GM12878 (cell line): ENCODE measurements around the gene CACNA2D2. TPM values are rescaled to one million over a fixed set of nuclear protein-coding genes. Genes with fewer than 3 reads are reported as not detected.

Experiments used
- ATAC-seq: fragments of 200-7000 bp; cut with Tn5 transposase; 3 replicates; pipeline ENCODE4 v1.9.1; 2020; ENCODE audit warnings: mild to moderate bottlenecking, moderate library complexity
- BruUV-seq: library from RNA; stranded (reverse); fragments of 400-500 nt; replicated peaks from 2 replicates; lab custom pipeline; 2021; lab: Mats Ljungman, UMichigan
- CTCF ChIA-PET: fragments of 300-600 bp; sonication (Branson Sonifier 250); formaldehyde crosslinking; extraction: SDS; loops from one replicate; lab custom pipeline; 2021; ENCODE audit warnings: inconsistent platforms; lab: Yijun Ruan, JAX
- POLR2A ChIA-PET: fragments of 350-600 bp; formaldehyde crosslinking; extraction: SDS; loops from one replicate; lab custom pipeline; 2021; ENCODE audit warnings: inconsistent platforms; lab: Charles Lee
- RAD21 ChIA-PET: fragments of 300-600 bp; sonication (Branson Sonifier 250); formaldehyde crosslinking; loops from one replicate; lab custom pipeline; 2023; ENCODE audit warnings: antibody characterized with exemption; ENCODE audit not compliant: unreplicated experiment; lab: Charles Lee
- SMC1A ChIA-PET: fragments of 300-600 bp; sonication (Branson Sonifier 250); formaldehyde crosslinking; loops from one replicate; lab custom pipeline; 2023; ENCODE audit not compliant: unreplicated experiment, uncharacterized antibody; lab: Charles Lee
- DNase-seq: peaks from one replicate; pipeline ENCODE4 v3.0.0-alpha.2; 2011; ENCODE audit warnings: low read depth, low spot score
- FAIRE-seq: peaks from 3 replicates; lab custom pipeline; 2011; peaks lifted over from hg19 to GRCh38; lab: Jason Lieb, UNC
- H2AFZ ChIP-seq: 2 replicates; pipeline ENCODE4 v1.6.0; 2011; ENCODE audit warnings: low read depth, low read length, control low read depth; ENCODE audit not compliant: control insufficient read depth
- H3K27ac ChIP-seq: 2 replicates; pipeline ENCODE4 v1.5.1; 2011; ENCODE audit warnings: control low read depth; ENCODE audit not compliant: control insufficient read depth, insufficient read depth
- H3K27me3 ChIP-seq, 2 experiments: replicated peaks in 1 of 2; 2 replicates each; pipeline versions ENCODE4 v1.6.0 to v1.6.1; 2011; ENCODE audit warnings: low read length in 1 of 2; ENCODE audit not compliant: control insufficient read depth in 2 of 2, insufficient read depth in 2 of 2
- H3K36me3 ChIP-seq, 2 experiments: 2 replicates each; pipeline ENCODE4 v1.5.1; 2011; ENCODE audit warnings: low read length in 1 of 2; ENCODE audit not compliant: control insufficient read depth in 2 of 2, insufficient read depth in 2 of 2
- H3K4me1 ChIP-seq: 2 replicates; pipeline ENCODE4 v1.6.1; 2011; ENCODE audit warnings: mild to moderate bottlenecking, low read length, moderate library complexity, mixed read lengths; ENCODE audit not compliant: control insufficient read depth, insufficient read depth
- H3K4me2 ChIP-seq: 2 replicates; pipeline ENCODE4 v1.6.0; 2011; ENCODE audit warnings: control low read depth; ENCODE audit not compliant: control insufficient read depth, insufficient read depth
- H3K4me3 ChIP-seq: fragments of 200-600 bp; sonication (generic); 2 replicates; pipeline ENCODE4 v1.5.1; 2016
- H3K79me2 ChIP-seq: 2 replicates; pipeline ENCODE4 v1.6.0; 2011; ENCODE audit warnings: low read length; ENCODE audit not compliant: control insufficient read depth, insufficient read depth
- H3K9ac ChIP-seq: 2 replicates; pipeline ENCODE4 v1.8.0; 2011; ENCODE audit warnings: low read length, control low read depth, mixed read lengths; ENCODE audit not compliant: control insufficient read depth, insufficient read depth
- H3K9me3 ChIP-seq: replicated peaks from 3 replicates; pipeline ENCODE4 v1.5.1; 2011; ENCODE audit warnings: mild to moderate bottlenecking, low read length; ENCODE audit not compliant: control insufficient read depth, insufficient read depth
- H4K20me1 ChIP-seq: 2 replicates; pipeline ENCODE4 v1.6.0; 2011; ENCODE audit not compliant: control insufficient read depth, insufficient read depth
- BCL11A ChIP-seq: IDR thresholded peaks from 2 replicates; pipeline ENCODE4 v1.6.1; 2011; ENCODE audit warnings: low read depth, low read length
- EP300 ChIP-seq, 2 experiments: fragments of 150-350 bp in 1 of 2; IDR thresholded peaks; 2 replicates each; pipeline ENCODE4 v1.6.1; 2011 to 2012; ENCODE audit warnings: low read depth in 2 of 2, low read length in 2 of 2, borderline replicate concordance in 1 of 2, improper control_type of control experiment in 1 of 2, inconsistent platforms in 1 of 2; ENCODE audit not compliant: control insufficient read depth in 1 of 2
- IRF3 ChIP-seq: fragments of 450-650 bp; IDR thresholded peaks from 2 replicates; pipeline ENCODE4 v1.6.1; 2014; ENCODE audit warnings: mild to moderate bottlenecking
- NR2F1 ChIP-seq: fragments of 450-650 bp; conservative IDR thresholded peaks from 2 replicates; pipeline ENCODE4 v1.6.1; 2017; ENCODE audit warnings: mild to moderate bottlenecking
- PKNOX1 ChIP-seq: fragments of 450-650 bp; IDR thresholded peaks from 2 replicates; pipeline ENCODE4 v1.6.1; 2016; ENCODE audit warnings: mild to moderate bottlenecking
- SIN3A ChIP-seq: IDR thresholded peaks from 2 replicates; pipeline ENCODE4 v1.6.1; 2012; ENCODE audit warnings: low read depth, low read length, improper control_type of control experiment
- SMC3 ChIP-seq: IDR thresholded peaks from 2 replicates; pipeline ENCODE4 v1.6.1; 2011; ENCODE audit warnings: low read length, improper control_type of control experiment, borderline replicate concordance
- TCF7 ChIP-seq: IDR thresholded peaks from 2 replicates; pipeline ENCODE4 v1.6.1; 2014; ENCODE audit warnings: antibody characterized with exemption, borderline replicate concordance
- ZNF217 ChIP-seq: fragments of 450-650 bp; IDR thresholded peaks from 2 replicates; pipeline ENCODE4 v1.6.1; 2017; ENCODE audit warnings: antibody characterized with exemption, mild to moderate bottlenecking
- ZNF24 ChIP-seq: fragments of 450-650 bp; IDR thresholded peaks from 2 replicates; pipeline ENCODE4 v1.6.1; 2017; ENCODE audit warnings: antibody characterized with exemption, mild to moderate bottlenecking
- ZNF687 ChIP-seq: fragments of 450-650 bp; IDR thresholded peaks from 2 replicates; pipeline ENCODE4 v1.6.1; 2017; ENCODE audit warnings: mild to moderate bottlenecking, moderate library complexity
- WGBS: methylation state at CpG from one replicate; pipeline ENCODE4 v1.1.6; 2016; ENCODE audit warnings: low lambda C conversion rate; ENCODE audit not compliant: insufficient replicate concordance, insufficient coverage; ENCODE audit errors: missing lambda C conversion rate; 5-methylcytosine and 5-hydroxymethylcytosine counted together
- in situ Hi-C: fragments of 300-500 bp; cut with MboI; formaldehyde crosslinking; loops from 9 replicates; pipeline ENCODE4 v1.14.3; 2018; ENCODE audit warnings: mixed read lengths
- intact Hi-C: fragments of 100-400 bp; cut with micrococcal nuclease; formaldehyde crosslinking; loops from one replicate; pipeline ENCODE4 v1.14.2; 2022; ENCODE audit not compliant: unreplicated experiment
- polyA plus RNA-seq, 11 experiments: library from polyadenylated mRNA; depleted of rRNA in 4 of 11; unstranded in 6 of 11; stranded (reverse) in 5 of 11; fragments of >200 nt; fragmentation: Nextera tagmentation in 4 of 11; fragmentation: Illumina TruSeq in 1 of 11; extraction: Ambion mirVana in 4 of 11; extraction: Trizol in 1 of 11; gene quantifications; 1 replicate in 1 of 11; 2 replicates in 10 of 11; pipeline versions ENCODE4 v1.2.1 to v1.2.3, GENCODE V29; 2011 to 2016; ENCODE audit warnings: inconsistent platforms in 2 of 11, missing spikeins in 2 of 11, low read depth in 1 of 11
- total RNA-seq, 4 experiments: library from RNA; depleted of rRNA in 3 of 4; stranded (reverse); fragments of >200 nt in 3 of 4; fragmentation: Illumina TruSeq in 1 of 4; extraction: Trizol in 1 of 4; gene quantifications; 2 replicates each; pipeline versions ENCODE4 v1.2.1 to v1.2.3, GENCODE V29; 2013 to 2021
- TF ChIP-seq, protein P1 (sequence below): fragments of 450-650 bp; IDR thresholded peaks from 2 replicates; pipeline ENCODE4 v1.6.1; 2016; ENCODE audit warnings: mild to moderate bottlenecking, moderate library complexity, borderline replicate concordance
- TF ChIP-seq, protein P2 (sequence below): IDR thresholded peaks from 2 replicates; pipeline ENCODE4 v1.6.1; 2012; ENCODE audit warnings: low read depth, low read length, improper control_type of control experiment

CACNA2D2 gene
- total and polyA plus RNA-seq, 10 of the 15 experiments (the other 5 are each of a cell fraction or from before 2014, with no cell fraction given) = 0.03 to 0.07 TPM; not detected in 8

- H3K4me1 ChIP-seq = no peaks in the 10 kb centered on the region
- H3K4me3 ChIP-seq = no peak overlapping the region
- no peak for FAIRE-seq
- H3K79me2 ChIP-seq = no peaks in the 10 kb centered on the region
- 20% methylated on average over 12 of the region's 12 CpGs for WGBS
- peaks cover 0 to 3% of the 10 kb centered on the region in 2 experiments; a peak in 2 of 4 replicates for H3K27me3 ChIP-seq
- intact Hi-C loops (no loop called here), in situ Hi-C loops (no loop called here)
- H4K20me1 ChIP-seq = no peaks in the 10 kb centered on the region
- ATAC-seq = no peak
- no peak overlapping the region for H2AFZ ChIP-seq
- no peak for DNase-seq
- ChIA-PET POLR2A (interaction anchor here (0.6 kb wide), 1 partner anchor 856 kb away, joined by 5 read pairs; no protein-coding TSS in a partner anchor), SMC1A (no interaction called here), RAD21 (no interaction called here), CTCF (no interaction called here)
- H3K9me3 ChIP-seq = no peaks in the 10 kb centered on the region
- no peak overlapping the region for H3K27ac ChIP-seq
- no TSS peak for BruUV-seq
- H3K36me3 ChIP-seq = no peaks in the 10 kb centered on the region
- no peak overlapping the region for H3K4me2 ChIP-seq
- H3K9ac ChIP-seq = no peak overlapping the region
- no peak for TF ChIP-seq ZNF24
- TF ChIP-seq ZNF217 = no peak
- TF ChIP-seq IRF3 = no peak
- no peak for TF ChIP-seq SMC3
- TF ChIP-seq, protein P1, sequence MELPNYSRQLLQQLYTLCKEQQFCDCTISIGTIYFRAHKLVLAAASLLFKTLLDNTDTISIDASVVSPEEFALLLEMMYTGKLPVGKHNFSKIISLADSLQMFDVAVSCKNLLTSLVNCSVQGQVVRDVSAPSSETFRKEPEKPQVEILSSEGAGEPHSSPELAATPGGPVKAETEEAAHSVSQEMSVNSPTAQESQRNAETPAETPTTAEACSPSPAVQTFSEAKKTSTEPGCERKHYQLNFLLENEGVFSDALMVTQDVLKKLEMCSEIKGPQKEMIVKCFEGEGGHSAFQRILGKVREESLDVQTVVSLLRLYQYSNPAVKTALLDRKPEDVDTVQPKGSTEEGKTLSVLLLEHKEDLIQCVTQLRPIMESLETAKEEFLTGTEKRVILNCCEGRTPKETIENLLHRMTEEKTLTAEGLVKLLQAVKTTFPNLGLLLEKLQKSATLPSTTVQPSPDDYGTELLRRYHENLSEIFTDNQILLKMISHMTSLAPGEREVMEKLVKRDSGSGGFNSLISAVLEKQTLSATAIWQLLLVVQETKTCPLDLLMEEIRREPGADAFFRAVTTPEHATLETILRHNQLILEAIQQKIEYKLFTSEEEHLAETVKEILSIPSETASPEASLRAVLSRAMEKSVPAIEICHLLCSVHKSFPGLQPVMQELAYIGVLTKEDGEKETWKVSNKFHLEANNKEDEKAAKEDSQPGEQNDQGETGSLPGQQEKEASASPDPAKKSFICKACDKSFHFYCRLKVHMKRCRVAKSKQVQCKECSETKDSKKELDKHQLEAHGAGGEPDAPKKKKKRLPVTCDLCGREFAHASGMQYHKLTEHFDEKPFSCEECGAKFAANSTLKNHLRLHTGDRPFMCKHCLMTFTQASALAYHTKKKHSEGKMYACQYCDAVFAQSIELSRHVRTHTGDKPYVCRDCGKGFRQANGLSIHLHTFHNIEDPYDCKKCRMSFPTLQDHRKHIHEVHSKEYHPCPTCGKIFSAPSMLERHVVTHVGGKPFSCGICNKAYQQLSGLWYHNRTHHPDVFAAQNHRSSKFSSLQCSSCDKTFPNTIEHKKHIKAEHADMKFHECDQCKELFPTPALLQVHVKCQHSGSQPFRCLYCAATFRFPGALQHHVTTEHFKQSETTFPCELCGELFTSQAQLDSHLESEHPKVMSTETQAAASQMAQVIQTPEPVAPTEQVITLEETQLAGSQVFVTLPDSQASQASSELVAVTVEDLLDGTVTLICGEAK = no peak
- TF ChIP-seq, protein P2, sequence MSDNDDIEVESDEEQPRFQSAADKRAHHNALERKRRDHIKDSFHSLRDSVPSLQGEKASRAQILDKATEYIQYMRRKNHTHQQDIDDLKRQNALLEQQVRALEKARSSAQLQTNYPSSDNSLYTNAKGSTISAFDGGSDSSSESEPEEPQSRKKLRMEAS = no peak
- TF ChIP-seq BCL11A = no peak
- TF ChIP-seq ZNF687 = no peak
- TF ChIP-seq EP300 (IDR thresholded peaks at IDR 0.05; ENCODE audit: borderline replicate concordance in 1 of 2, control insufficient read depth in 1 of 2, low read depth in 2 of 2, low read length in 2 of 2) = no peak
- no peak for TF ChIP-seq PKNOX1
- no peak for TF ChIP-seq SIN3A
- TF ChIP-seq NR2F1 = no peak
- TF ChIP-seq TCF7 = no peak
Observed at GRCh38 chr3:50475348-50475747, 28.1 kb downstream of the CACNA2D2 start.
